ENCODE results near the gene VSIG10L. TPM values are rescaled to one million over a fixed set of nuclear protein-coding genes. Genes with fewer than 3 reads are reported as not detected.

The VSIG10L gene
- polyA plus RNA-seq, 1 experiment, result 1.0 TPM

DNA sequence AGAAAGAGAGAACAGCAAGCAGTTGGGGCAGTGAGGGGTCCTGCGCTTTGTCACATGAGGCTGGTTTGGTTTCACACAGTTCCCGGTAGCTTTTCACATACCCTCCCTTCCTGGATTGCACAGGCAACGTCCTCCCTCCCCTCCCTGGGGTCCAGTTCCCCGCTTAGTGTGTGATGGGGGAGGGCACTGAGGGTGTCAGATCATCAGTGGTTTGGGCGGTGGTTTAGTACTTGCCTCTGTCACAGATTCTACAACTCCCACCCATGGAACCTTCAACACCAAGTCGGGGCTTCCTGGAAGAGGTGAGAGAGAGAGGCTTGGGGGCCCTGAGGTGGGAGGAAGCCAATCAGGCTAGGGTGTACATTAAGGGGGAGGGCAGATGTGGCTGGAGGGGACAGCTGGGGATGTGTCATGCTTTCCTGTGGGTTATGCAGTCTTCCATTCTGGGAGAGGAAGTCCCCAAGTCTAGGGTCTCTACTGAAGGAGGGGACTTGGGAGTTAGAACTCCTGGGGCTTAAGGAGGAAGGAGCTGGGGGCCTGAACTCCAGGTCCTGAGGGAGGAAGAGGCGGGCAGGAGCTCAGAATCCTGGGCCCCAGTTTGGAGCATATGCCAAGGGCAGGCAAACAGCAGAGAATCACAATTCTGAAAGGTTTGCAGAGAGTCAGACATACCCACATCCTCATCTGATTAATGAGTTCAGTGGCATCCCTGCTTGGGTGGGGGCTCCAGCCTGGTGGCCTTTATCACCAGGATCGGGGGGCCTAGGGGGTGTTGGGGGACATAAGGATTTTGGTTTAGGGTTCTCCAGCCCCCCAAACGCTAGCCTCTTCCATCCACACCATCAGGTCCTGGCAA lies 30.9 kb upstream of the VSIG10L start, which contains the start of gene NKG7:
NKG7 (minus strand) TSS at position 6 of the 856 bp plus-strand sequence. CDS start 119 bp downstream, outside the sequence.
- POLR2A ChIA-PET, result no interaction called here
- Histone ChIP-seq H3K9me3 (ENCODE audit: control insufficient read depth, insufficient read depth, low read length) (no peaks in the 10 kb centered on the region), H3K27me3 (ENCODE audit: control insufficient read depth, insufficient read depth, low read length) (peaks cover 6% of the 10 kb centered on the region), H3K4me3 (ENCODE audit: low read depth, low read length) (no peak within 1 kb of the TSS), H3K27ac (ENCODE audit: low read depth, low read length) (no peak within 1 kb of the TSS)
- TF ChIP-seq, protein P1, sequence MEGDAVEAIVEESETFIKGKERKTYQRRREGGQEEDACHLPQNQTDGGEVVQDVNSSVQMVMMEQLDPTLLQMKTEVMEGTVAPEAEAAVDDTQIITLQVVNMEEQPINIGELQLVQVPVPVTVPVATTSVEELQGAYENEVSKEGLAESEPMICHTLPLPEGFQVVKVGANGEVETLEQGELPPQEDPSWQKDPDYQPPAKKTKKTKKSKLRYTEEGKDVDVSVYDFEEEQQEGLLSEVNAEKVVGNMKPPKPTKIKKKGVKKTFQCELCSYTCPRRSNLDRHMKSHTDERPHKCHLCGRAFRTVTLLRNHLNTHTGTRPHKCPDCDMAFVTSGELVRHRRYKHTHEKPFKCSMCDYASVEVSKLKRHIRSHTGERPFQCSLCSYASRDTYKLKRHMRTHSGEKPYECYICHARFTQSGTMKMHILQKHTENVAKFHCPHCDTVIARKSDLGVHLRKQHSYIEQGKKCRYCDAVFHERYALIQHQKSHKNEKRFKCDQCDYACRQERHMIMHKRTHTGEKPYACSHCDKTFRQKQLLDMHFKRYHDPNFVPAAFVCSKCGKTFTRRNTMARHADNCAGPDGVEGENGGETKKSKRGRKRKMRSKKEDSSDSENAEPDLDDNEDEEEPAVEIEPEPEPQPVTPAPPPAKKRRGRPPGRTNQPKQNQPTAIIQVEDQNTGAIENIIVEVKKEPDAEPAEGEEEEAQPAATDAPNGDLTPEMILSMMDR (IDR thresholded peaks at IDR 0.05; ENCODE audit: low read depth, low read length), result no peak
- DNase-seq (ENCODE audit: low read depth, low spot score), result no peak
- CTCF ChIA-PET, result no interaction called here

DNA sequence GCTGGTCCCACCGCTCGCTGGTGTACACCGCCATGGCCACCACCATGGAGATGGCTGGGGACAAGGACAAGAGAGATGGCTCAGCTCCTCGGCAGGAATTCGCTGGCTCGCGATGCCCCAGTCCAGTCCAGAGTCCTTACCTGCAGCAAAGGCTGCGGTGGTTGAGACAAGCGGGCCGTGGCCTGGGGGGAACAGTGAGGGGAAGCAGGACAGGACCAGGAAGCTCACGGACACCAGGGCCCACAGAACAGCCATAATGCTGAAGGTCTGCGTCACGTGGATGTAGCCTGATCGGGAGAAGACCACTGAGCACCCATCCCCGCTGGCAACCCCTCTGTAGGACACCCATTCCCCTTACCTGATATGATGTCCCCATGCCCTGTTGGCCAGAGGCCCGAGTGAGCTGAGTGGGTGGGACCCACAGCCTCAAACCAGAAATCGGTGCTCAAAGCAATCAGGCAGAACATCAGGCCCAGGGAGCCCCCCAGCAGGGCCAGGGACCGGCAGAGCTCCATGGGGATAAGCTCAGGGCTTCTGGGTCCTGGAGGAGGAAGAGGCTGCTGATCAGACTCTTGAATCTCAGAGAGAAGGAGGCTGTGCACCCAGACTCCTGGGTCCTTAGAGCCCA lies 30.2 kb upstream of the VSIG10L start:
- Histone ChIP-seq H3K27me3 (ENCODE audit: control insufficient read depth, insufficient read depth, low read length) (peaks cover 6% of the 10 kb centered on the region), H3K27ac (ENCODE audit: low read depth, low read length) (no peak overlapping the region), H3K9me3 (ENCODE audit: control insufficient read depth, insufficient read depth, low read length) (no peaks in the 10 kb centered on the region; the same call in 1 of the 2 replicates), H3K4me3 (ENCODE audit: low read depth, low read length) (no peak overlapping the region)
- ChIA-PET CTCF (no interaction called here), POLR2A (no interaction called here)
- DNase-seq (ENCODE audit: low read depth, low spot score), result no peak
- TF ChIP-seq, protein P1 (IDR thresholded peaks at IDR 0.05; ENCODE audit: low read depth, low read length), result no peak

DNA sequence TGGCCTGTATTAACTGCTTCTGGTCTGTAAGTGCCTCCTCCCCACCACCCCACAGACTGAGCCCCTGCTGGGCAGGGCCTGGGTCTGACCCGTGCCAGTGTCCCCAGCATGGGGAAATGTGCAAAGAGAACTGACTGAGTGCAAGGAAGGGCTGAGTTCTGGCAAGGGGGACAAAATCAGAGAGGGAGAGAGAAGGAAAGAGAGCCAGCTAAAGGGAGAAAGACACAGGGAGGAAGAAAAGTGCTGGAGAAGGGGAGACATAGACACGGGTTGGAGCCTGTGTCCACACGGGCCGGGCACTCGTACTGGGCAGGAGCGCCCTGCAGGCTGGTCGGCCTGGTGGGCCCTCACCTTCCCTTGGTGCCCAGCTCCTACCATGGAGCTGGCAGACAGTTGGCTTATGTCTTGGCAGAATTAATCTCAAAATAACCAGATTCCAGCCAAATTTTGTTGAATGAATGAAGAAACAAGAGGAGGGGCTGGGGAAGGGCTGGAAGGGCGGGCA lies 29.3 kb upstream of the VSIG10L start:
- ChIA-PET CTCF (no interaction called here), POLR2A (no interaction called here)
- Histone ChIP-seq H3K27ac (ENCODE audit: low read depth, low read length) (no peak overlapping the region), H3K4me3 (ENCODE audit: low read depth, low read length) (no peak overlapping the region), H3K9me3 (ENCODE audit: control insufficient read depth, insufficient read depth, low read length) (no peaks in the 10 kb centered on the region; the same call in 1 of the 2 replicates), H3K27me3 (ENCODE audit: control insufficient read depth, insufficient read depth, low read length) (peaks cover 6% of the 10 kb centered on the region)
- TF ChIP-seq, protein P1 (IDR thresholded peaks at IDR 0.05; ENCODE audit: low read depth, low read length), result no peak
- no peak for DNase-seq (ENCODE audit: low read depth, low spot score)

DNA sequence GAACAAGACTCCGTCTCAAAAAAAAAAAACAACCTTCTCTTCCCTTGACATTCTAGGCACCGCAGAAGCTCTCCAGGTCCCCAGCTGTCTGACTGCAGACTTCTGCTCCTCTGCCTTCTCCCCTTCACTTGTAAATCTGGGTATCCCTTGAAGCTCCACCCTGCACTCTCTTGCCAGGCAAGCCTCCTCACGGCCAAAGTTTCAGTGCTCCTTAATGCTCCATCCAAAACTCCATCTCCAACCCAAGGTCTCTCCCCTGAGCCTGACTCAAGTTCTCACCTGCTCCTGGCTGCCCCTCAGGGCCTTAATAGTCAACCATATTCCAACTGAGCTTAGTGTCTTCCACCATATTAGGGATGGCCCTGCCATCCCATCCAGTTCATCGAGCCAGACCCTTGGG lies 28.3 kb upstream of the VSIG10L start:
- H3K4me3 ChIP-seq (ENCODE audit: low read depth, low read length), result no peak overlapping the region
- CTCF ChIA-PET, result no interaction called here
- H3K9me3 ChIP-seq (ENCODE audit: control insufficient read depth, insufficient read depth, low read length), result no peaks in the 10 kb centered on the region; the same call in 1 of the 2 replicates
- DNase-seq (ENCODE audit: low read depth, low spot score), result no peak
- TF ChIP-seq, protein P1 (IDR thresholded peaks at IDR 0.05; ENCODE audit: low read depth, low read length), result no peak
- no peak overlapping the region for H3K27ac ChIP-seq (ENCODE audit: low read depth, low read length)
- peaks cover 6% of the 10 kb centered on the region for H3K27me3 ChIP-seq (ENCODE audit: control insufficient read depth, insufficient read depth, low read length)
- POLR2A ChIA-PET, result interaction anchor here (0.7 kb wide), 1 partner anchor 24 kb away, joined by 4 read pairs; no protein-coding TSS in a partner anchor
